Measurements from ENCODE around the gene ZNF385B. TPM values are rescaled to one million over a fixed set of nuclear protein-coding genes. Genes with fewer than 3 reads are reported as not detected.

ZNF385B gene
- total and polyA plus RNA-seq, 2 donors (not counting 1 experiment from before 2014, with no cell fraction given) = not detected

- Histone ChIP-seq H3K9ac (ENCODE audit: low read length) (no peak overlapping the region), H3K9me3 (ENCODE audit: control extremely low read depth in 1 of 3, control insufficient read depth in 2 of 3, insufficient read depth in 1 of 3, low read length in 2 of 3) (no peaks in the 10 kb centered on the region), H3K27me3 (replicated peaks in 1 of 4; ENCODE audit: control extremely low read depth in 1 of 4, control insufficient read depth in 3 of 4, insufficient read depth in 4 of 4, low read length in 3 of 4) (peaks cover 0 to 6% (median 0%) of the 10 kb centered on the region in 4 experiments), H2AFZ (ENCODE audit: insufficient read depth, low read depth, low read length, poor library complexity, severe bottlenecking) (no peak overlapping the region), H3K4me1 (ENCODE audit: control insufficient read depth in 2 of 2, insufficient read depth in 2 of 2, low read length in 2 of 2) (no peaks in the 10 kb centered on the region), H3K79me2 (ENCODE audit: control insufficient read depth, insufficient read depth, low read length) (no peaks in the 10 kb centered on the region), H4K20me1 (ENCODE audit: control insufficient read depth, insufficient read depth, low read length, poor library complexity, severe bottlenecking) (no peaks in the 10 kb centered on the region), H3K4me2 (replicated peaks; ENCODE audit: low read depth, low read length, poor library complexity, severe bottlenecking) (no peak overlapping the region), H3K27ac (ENCODE audit: low read length in 2 of 2) (no peak overlapping the region), H3K36me3 (replicated peaks in 1 of 2; ENCODE audit: control extremely low read depth in 1 of 2, control insufficient read depth in 1 of 2, extremely low read depth in 1 of 2, insufficient read depth in 2 of 2, low read length in 1 of 2) (no peaks in the 10 kb centered on the region), H3K4me3 (ENCODE audit: control extremely low read depth in 1 of 5, extremely low read depth in 1 of 5, insufficient read depth in 1 of 5, low read depth in 2 of 5, low read length in 4 of 5) (no peak overlapping the region)
- ATAC-seq (ENCODE audit: low read depth) (no peak), DNase-seq (no peak)
- no peak overlapping the region for H3K27ac Mint-ChIP-seq
- peaks cover 2% of the 10 kb centered on the region for H3K4me1 Mint-ChIP-seq
- H3K27me3 Mint-ChIP-seq = peaks cover 14% of the 10 kb centered on the region
- CTCF ChIA-PET = interaction anchor here (0.7 to 1.7 kb wide), 3 partner anchors 9 to 229 kb away, joined by 3 to 5 read pairs (median 4); no protein-coding TSS in a partner anchor
- TF ChIP-seq CTCF (IDR thresholded peaks at IDR 0.05) = no peak
- no peak for TF ChIP-seq EZH2 (IDR thresholded peaks at IDR 0.05; ENCODE audit: borderline replicate concordance, insufficient read depth, low read depth, low read length, poor library complexity, severe bottlenecking)
- intact Hi-C loops (cut with micrococcal nuclease) = no loop called here
- POLR2A ChIA-PET = no interaction called here
- H3K9me3 Mint-ChIP-seq (ENCODE audit: insufficient read depth) = no peaks in the 10 kb centered on the region
- no peak overlapping the region for H3K4me3 Mint-ChIP-seq
- WGBS (ENCODE audit: insufficient coverage) = no CpG with 5 or more reads among the region's 1 CpG
Observed at GRCh38 chr2:179447839-179448447, 413.5 kb downstream of the ZNF385B start.

GRCh38 chr2:179447421-179447820, 414.0 kb downstream of the ZNF385B start:
- intact Hi-C loops (cut with micrococcal nuclease) = no loop called here
- CTCF ChIA-PET = interaction anchor here (0.7 to 1.7 kb wide), 3 partner anchors 8 to 229 kb away, joined by 3 to 5 read pairs (median 4); no protein-coding TSS in a partner anchor

More at GRCh38 chr2:179447421-179447820, 414.0 kb downstream of the ZNF385B start:
- Histone ChIP-seq H3K4me2 (replicated peaks; ENCODE audit: low read depth, low read length, poor library complexity, severe bottlenecking) (no peak overlapping the region), H3K27ac (ENCODE audit: low read length in 2 of 2) (no peak overlapping the region), H2AFZ (ENCODE audit: insufficient read depth, low read depth, low read length, poor library complexity, severe bottlenecking) (no peak overlapping the region), H3K4me1 (ENCODE audit: control insufficient read depth in 2 of 2, insufficient read depth in 2 of 2, low read length in 2 of 2) (no peaks in the 10 kb centered on the region), H3K4me3 (ENCODE audit: control extremely low read depth in 1 of 5, extremely low read depth in 1 of 5, insufficient read depth in 1 of 5, low read depth in 2 of 5, low read length in 4 of 5) (no peak overlapping the region), H3K79me2 (ENCODE audit: control insufficient read depth, insufficient read depth, low read length) (no peaks in the 10 kb centered on the region), H3K9me3 (ENCODE audit: control extremely low read depth in 1 of 3, control insufficient read depth in 2 of 3, insufficient read depth in 1 of 3, low read length in 2 of 3) (no peaks in the 10 kb centered on the region), H3K36me3 (replicated peaks in 1 of 2; ENCODE audit: control extremely low read depth in 1 of 2, control insufficient read depth in 1 of 2, extremely low read depth in 1 of 2, insufficient read depth in 2 of 2, low read length in 1 of 2) (no peaks in the 10 kb centered on the region), H3K27me3 (replicated peaks in 1 of 4; ENCODE audit: control extremely low read depth in 1 of 4, control insufficient read depth in 3 of 4, insufficient read depth in 4 of 4, low read length in 3 of 4) (peaks cover 0 to 6% (median 1%) of the 10 kb centered on the region in 4 experiments), H4K20me1 (ENCODE audit: control insufficient read depth, insufficient read depth, low read length, poor library complexity, severe bottlenecking) (no peaks in the 10 kb centered on the region), H3K9ac (ENCODE audit: low read length) (no peak overlapping the region)
- TF ChIP-seq EZH2 (IDR thresholded peaks at IDR 0.05; ENCODE audit: borderline replicate concordance, insufficient read depth, low read depth, low read length, poor library complexity, severe bottlenecking) (no peak), CTCF (IDR thresholded peaks at IDR 0.05) (no peak)
- ATAC-seq (ENCODE audit: low read depth) (no peak), DNase-seq (no peak)
- POLR2A ChIA-PET = no interaction called here
- H3K4me3 Mint-ChIP-seq = no peak overlapping the region
- H3K9me3 Mint-ChIP-seq (ENCODE audit: insufficient read depth) = no peaks in the 10 kb centered on the region
- no peak overlapping the region for H3K27ac Mint-ChIP-seq
- peaks cover 2% of the 10 kb centered on the region for H3K4me1 Mint-ChIP-seq
- peaks cover 19% of the 10 kb centered on the region for H3K27me3 Mint-ChIP-seq

Measured in B cell (primary cell).